Thyroid gland (tissue), 4 donors: ENCODE measurements around the gene DSCAM. TPM values are rescaled to one million over a fixed set of nuclear protein-coding genes. Genes with fewer than 3 reads are reported as not detected.

Source experiments
- DNase-seq, 2 donors: peaks; one replicate each; pipeline ENCODE4 v3.0.0-alpha.2; 2019
- H3K27ac ChIP-seq, 3 donors: fragments of 200-600 bp; sonication (generic); 1 replicate in 2 of 3; 2 replicates in 1 of 3; pipeline ENCODE4 v1.5.1; 2016 to 2019; ENCODE audit warnings: mild to moderate bottlenecking in 1 of 3, moderate library complexity in 1 of 3
- H3K27me3 ChIP-seq: fragments of 200-600 bp; sonication (generic); one replicate; pipeline ENCODE4 v1.5.1; 2019
- H3K36me3 ChIP-seq, 2 donors: fragments of 200-600 bp; sonication (generic); one replicate each; pipeline ENCODE4 v1.5.1; 2016 to 2019
- H3K4me1 ChIP-seq, 2 donors: fragments of 200-600 bp; sonication (generic); one replicate each; pipeline ENCODE4 v1.5.1; 2017 to 2019
- H3K4me3 ChIP-seq, 3 donors: fragments of 200-600 bp; sonication (generic); replicated peaks in 1 of 3; 1 replicate in 2 of 3; 2 replicates in 1 of 3; pipeline ENCODE4 v1.5.1; 2016; ENCODE audit warnings: mild to moderate bottlenecking in 1 of 3
- H3K9me3 ChIP-seq: fragments of 200-600 bp; sonication (generic); one replicate; pipeline ENCODE4 v1.5.1; 2017
- CTCF ChIP-seq, 6 experiments: fragments of 200-600 bp in 3 of 6; fragments of 450-650 bp in 3 of 6; sonication (generic) in 3 of 6; IDR thresholded peaks; one replicate each; pipeline ENCODE4 v1.5.1; 2016 to 2019; ENCODE audit warnings: antibody characterized with exemption in 6 of 6, mild to moderate bottlenecking in 2 of 6, inconsistent platforms in 1 of 6, moderate library complexity in 1 of 6
- POLR2A ChIP-seq, 2 donors: fragments of 450-650 bp; IDR thresholded peaks; one replicate each; pipeline ENCODE4 v1.6.1; 2017; ENCODE audit warnings: antibody characterized with exemption in 2 of 2, mild to moderate bottlenecking in 2 of 2, moderate library complexity in 1 of 2
- WGBS, 2 donors: methylation state at CpG; one replicate each; pipeline ENCODE4 v1.1.5; 2017; 5-methylcytosine and 5-hydroxymethylcytosine counted together
- intact Hi-C: fragments of 100-400 bp; cut with DNase I; formaldehyde crosslinking; loops from one replicate; pipeline ENCODE4 v1.15.1; 2023
- total RNA-seq, 4 donors: library from RNA; depleted of rRNA; stranded (reverse); fragments of >200 nt; gene quantifications; one replicate each; pipeline ENCODE4 v1.2.3, GENCODE V29; 2016

Gene DSCAM
- total RNA-seq, 4 donors from 2014 or later: 0.20 TPM; not detected in 3

- no peak overlapping the region for H3K4me3 ChIP-seq
- WGBS, 2 donors: 34 to 38% methylated on average over 5 of the region's 5 CpGs
- no peaks in the 10 kb centered on the region for H3K36me3 ChIP-seq
- no peaks in the 10 kb centered on the region for H3K4me1 ChIP-seq
- H3K9me3 ChIP-seq: no peaks in the 10 kb centered on the region
- H3K27ac ChIP-seq: no peak overlapping the region
- no peak for TF ChIP-seq CTCF (IDR thresholded peaks at IDR 0.05)
- TF ChIP-seq POLR2A (IDR thresholded peaks at IDR 0.05): no peak
- intact Hi-C loops: no loop called here
- no peaks in the 10 kb centered on the region for H3K27me3 ChIP-seq
- no peak for DNase-seq
Measured at GRCh38 chr21:40176724-40177123, 670.2 kb downstream of the DSCAM start.

- H3K4me3 ChIP-seq: no peak overlapping the region
- no peaks in the 10 kb centered on the region for H3K27me3 ChIP-seq
- no peaks in the 10 kb centered on the region for H3K36me3 ChIP-seq
- no peak overlapping the region for H3K27ac ChIP-seq
- H3K4me1 ChIP-seq: no peaks in the 10 kb centered on the region
- 80 to 89% methylated on average over 6 of the region's 6 CpGs for WGBS, 2 donors
- intact Hi-C loops: no loop called here
- TF ChIP-seq CTCF (IDR thresholded peaks at IDR 0.05) (no peak), POLR2A (IDR thresholded peaks at IDR 0.05) (no peak)
- H3K9me3 ChIP-seq: no peaks in the 10 kb centered on the region
- DNase-seq: no peak
Measured at GRCh38 chr21:40173816-40174215, 673.1 kb downstream of the DSCAM start.

- Histone ChIP-seq H3K27me3 (no peaks in the 10 kb centered on the region), H3K27ac (no peak overlapping the region), H3K9me3 (no peaks in the 10 kb centered on the region), H3K36me3 (no peaks in the 10 kb centered on the region), H3K4me3 (no peak overlapping the region), H3K4me1 (no peaks in the 10 kb centered on the region)
- intact Hi-C loops: no loop called here
- TF ChIP-seq CTCF (IDR thresholded peaks at IDR 0.05) (no peak), POLR2A (IDR thresholded peaks at IDR 0.05) (no peak)
- WGBS, 2 donors: 94 to 97% methylated on average over 11 of the region's 11 CpGs
- no peak for DNase-seq
Measured at GRCh38 chr21:40169971-40170370, 677.0 kb downstream of the DSCAM start.

GRCh38 chr21:40166291-40166843 lies 680.6 kb downstream of the DSCAM start:
- H3K27ac ChIP-seq: no peak overlapping the region
- DNase-seq: no peak
- 76 to 78% methylated on average over 6 of the region's 6 CpGs for WGBS, 2 donors
- no peak overlapping the region for H3K4me3 ChIP-seq
- H3K4me1 ChIP-seq: no peaks in the 10 kb centered on the region
- H3K27me3 ChIP-seq: no peaks in the 10 kb centered on the region
- H3K36me3 ChIP-seq: no peaks in the 10 kb centered on the region
- intact Hi-C loops: no loop called here
- TF ChIP-seq CTCF (IDR thresholded peaks at IDR 0.05) (no peak), POLR2A (IDR thresholded peaks at IDR 0.05) (no peak)
- H3K9me3 ChIP-seq: no peaks in the 10 kb centered on the region

DNA sequence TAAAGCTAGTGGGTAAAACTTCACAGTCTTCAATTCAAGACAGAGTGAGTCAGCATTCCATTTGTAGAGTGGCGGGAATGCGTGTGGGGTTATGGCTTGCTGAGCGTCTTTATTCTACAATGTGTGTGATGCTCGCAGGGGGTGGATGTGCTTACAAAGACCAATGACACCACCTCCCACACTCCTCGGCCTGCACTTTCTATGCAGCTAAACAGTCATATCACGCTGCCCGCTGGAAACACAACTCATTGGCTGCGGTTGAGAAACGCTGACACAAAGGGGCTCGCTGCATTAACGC lies 681.2 kb downstream of the DSCAM start:
- Histone ChIP-seq H3K4me1 (no peaks in the 10 kb centered on the region), H3K4me3 (no peak overlapping the region), H3K27me3 (no peaks in the 10 kb centered on the region), H3K9me3 (no peaks in the 10 kb centered on the region), H3K36me3 (no peaks in the 10 kb centered on the region), H3K27ac (no peak overlapping the region)
- TF ChIP-seq CTCF (IDR thresholded peaks at IDR 0.05): no peak
- TF ChIP-seq POLR2A (IDR thresholded peaks at IDR 0.05): no peak
- 86 to 90% methylated on average over 11 of the region's 11 CpGs for WGBS, 2 donors
- no peak for DNase-seq
- intact Hi-C loops: no loop called here
